ENCODE results near the gene SNTG2. TPM values are rescaled to one million over a fixed set of nuclear protein-coding genes. Genes with fewer than 3 reads are reported as not detected.

SNTG2 gene
- total and polyA plus RNA-seq, 2 of the 13 experiments (the other 11 are each of a cell fraction or from before 2014, with no cell fraction given) = not detected

DNA sequence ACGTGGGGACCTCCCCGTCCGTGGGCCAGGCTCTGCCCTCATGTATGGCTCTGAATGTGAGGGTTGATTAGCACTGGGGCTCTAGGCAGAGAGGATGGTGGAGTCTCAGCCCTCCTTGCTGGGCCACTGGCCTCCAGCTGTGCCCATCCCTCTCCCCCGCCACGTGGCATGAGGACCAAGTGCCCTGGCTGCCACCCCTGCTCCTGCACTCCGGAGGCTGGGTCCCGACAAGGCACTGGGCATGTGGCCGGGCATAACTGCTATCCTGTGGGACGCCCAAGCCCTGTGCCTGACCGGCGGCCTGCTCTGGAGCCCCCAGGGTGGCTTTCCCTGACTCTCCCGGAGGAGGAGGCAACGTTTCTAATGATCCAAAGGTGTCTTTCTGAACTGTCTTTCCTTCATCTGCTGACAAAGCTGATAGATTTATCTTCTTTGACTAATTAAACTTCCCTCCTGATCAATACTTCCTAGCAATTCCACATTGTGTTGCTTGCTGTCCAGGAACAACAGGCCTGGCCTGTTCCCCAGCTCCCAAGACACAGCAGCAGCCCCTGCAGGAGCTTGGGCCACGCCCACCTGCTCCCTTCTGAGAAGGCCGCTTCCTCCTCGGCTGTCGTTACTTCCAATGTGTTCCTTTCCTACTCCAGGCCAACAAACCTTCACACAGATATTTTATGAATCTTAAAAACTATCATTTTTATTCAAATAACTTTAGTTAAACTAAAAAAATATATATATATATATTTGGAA, 132.0 kb downstream of the SNTG2 start:
- no TSS peak for BruUV-seq (replicated peaks)
- Histone ChIP-seq H3K4me2 (ENCODE audit: low read depth, low read length) (no peak overlapping the region), H3K4me3 (replicated peaks in 1 of 3; ENCODE audit: insufficient read depth in 1 of 3, low read depth in 2 of 3, low read length in 3 of 3) (no peak overlapping the region), H4K20me1 (ENCODE audit: insufficient read depth, low read length) (no peaks in the 10 kb centered on the region), H3K9ac (ENCODE audit: insufficient read depth, low read depth, low read length) (no peak overlapping the region), H3K79me2 (ENCODE audit: insufficient read depth, low read length) (no peaks in the 10 kb centered on the region), H2AFZ (ENCODE audit: low read length) (no peak overlapping the region), H3K27me3 (ENCODE audit: control insufficient read depth in 1 of 2, insufficient read depth in 2 of 2, low read length in 2 of 2) (peaks cover 4 to 64% of the 10 kb centered on the region in 2 experiments; a peak in 3 of 5 replicates), H3K27ac (ENCODE audit: extremely low read length, insufficient read depth, low read length) (no peak overlapping the region), H3K36me3 (replicated peaks in 1 of 2; ENCODE audit: control insufficient read depth in 1 of 2, insufficient read depth in 2 of 2, low read length in 2 of 2) (no peaks in the 10 kb centered on the region), H3K9me3 (ENCODE audit: low read length) (no peaks in the 10 kb centered on the region), H3K4me1 (ENCODE audit: insufficient read depth, low read length) (no peaks in the 10 kb centered on the region)
- ATAC-seq (no peak), DNase-seq (ENCODE audit: low spot score) (no peak), FAIRE-seq (no peak)
- WGBS (ENCODE audit: low lambda C conversion rate) = 26% methylated on average over 16 of the region's 17 CpGs
- ChIA-PET CTCF (ENCODE audit: low intra/inter-chr PET ratio, low total read pairs) (no interaction called here), POLR2A (no interaction called here)
- TF ChIP-seq ARHGAP35 (CRISPR knock-in tag; IDR thresholded peaks at IDR 0.05; ENCODE audit: borderline replicate concordance) (no peak), PAF1 (CRISPR knock-in tag; IDR thresholded peaks at IDR 0.05) (no peak), ZNF749 (CRISPR knock-in tag; IDR thresholded peaks at IDR 0.05; ENCODE audit: borderline replicate concordance) (no peak), TOE1 (CRISPR knock-in tag; IDR thresholded peaks at IDR 0.05) (no peak), ISX (CRISPR knock-in tag; conservative IDR thresholded peaks at IDR 0.05) (no peak), ZNF503 (CRISPR knock-in tag; IDR thresholded peaks at IDR 0.05) (no peak), HIVEP1 (CRISPR knock-in tag; IDR thresholded peaks at IDR 0.05) (no peak), RBM39 (IDR thresholded peaks at IDR 0.05; ENCODE audit: low read depth, low read length, poor library complexity, severe bottlenecking) (no peak), TGIF2 (CRISPR knock-in tag; IDR thresholded peaks at IDR 0.05) (no peak)
- TF ChIP-seq, protein P1, sequence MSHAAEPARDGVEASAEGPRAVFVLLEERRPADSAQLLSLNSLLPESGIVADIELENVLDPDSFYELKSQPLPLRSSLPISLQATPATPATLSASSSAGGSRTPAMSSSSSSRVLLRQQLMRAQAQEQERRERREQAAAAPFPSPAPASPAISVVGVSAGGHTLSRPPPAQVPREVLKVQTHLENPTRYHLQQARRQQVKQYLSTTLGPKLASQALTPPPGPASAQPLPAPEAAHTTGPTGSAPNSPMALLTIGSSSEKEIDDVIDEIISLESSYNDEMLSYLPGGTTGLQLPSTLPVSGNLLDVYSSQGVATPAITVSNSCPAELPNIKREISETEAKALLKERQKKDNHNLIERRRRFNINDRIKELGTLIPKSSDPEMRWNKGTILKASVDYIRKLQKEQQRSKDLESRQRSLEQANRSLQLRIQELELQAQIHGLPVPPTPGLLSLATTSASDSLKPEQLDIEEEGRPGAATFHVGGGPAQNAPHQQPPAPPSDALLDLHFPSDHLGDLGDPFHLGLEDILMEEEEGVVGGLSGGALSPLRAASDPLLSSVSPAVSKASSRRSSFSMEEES (CRISPR knock-in tag; IDR thresholded peaks at IDR 0.05) = no peak
- TF ChIP-seq, protein P2, sequence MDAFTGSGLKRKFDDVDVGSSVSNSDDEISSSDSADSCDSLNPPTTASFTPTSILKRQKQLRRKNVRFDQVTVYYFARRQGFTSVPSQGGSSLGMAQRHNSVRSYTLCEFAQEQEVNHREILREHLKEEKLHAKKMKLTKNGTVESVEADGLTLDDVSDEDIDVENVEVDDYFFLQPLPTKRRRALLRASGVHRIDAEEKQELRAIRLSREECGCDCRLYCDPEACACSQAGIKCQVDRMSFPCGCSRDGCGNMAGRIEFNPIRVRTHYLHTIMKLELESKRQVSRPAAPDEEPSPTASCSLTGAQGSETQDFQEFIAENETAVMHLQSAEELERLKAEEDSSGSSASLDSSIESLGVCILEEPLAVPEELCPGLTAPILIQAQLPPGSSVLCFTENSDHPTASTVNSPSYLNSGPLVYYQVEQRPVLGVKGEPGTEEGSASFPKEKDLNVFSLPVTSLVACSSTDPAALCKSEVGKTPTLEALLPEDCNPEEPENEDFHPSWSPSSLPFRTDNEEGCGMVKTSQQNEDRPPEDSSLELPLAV (CRISPR knock-in tag; conservative IDR thresholded peaks at IDR 0.05; ENCODE audit: low read depth) = no peak
- TF ChIP-seq, protein P3, sequence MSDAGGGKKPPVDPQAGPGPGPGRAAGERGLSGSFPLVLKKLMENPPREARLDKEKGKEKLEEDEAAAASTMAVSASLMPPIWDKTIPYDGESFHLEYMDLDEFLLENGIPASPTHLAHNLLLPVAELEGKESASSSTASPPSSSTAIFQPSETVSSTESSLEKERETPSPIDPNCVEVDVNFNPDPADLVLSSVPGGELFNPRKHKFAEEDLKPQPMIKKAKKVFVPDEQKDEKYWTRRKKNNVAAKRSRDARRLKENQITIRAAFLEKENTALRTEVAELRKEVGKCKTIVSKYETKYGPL (CRISPR knock-in tag; IDR thresholded peaks at IDR 0.05) = no peak
- intact Hi-C loops (cut with micrococcal nuclease; ENCODE audit: unreplicated experiment) (no loop called here), in situ Hi-C loops (cut with HindIII; ENCODE audit: extremely low pct_ligation_motif_present, low pct_unique_long_range_greater_than_20kb) (no loop called here)
